H1 (cell line): ENCODE data around the gene PHF13. TPM values are rescaled to one million over a fixed set of nuclear protein-coding genes. Genes with fewer than 3 reads are reported as not detected.

Source experiments
- ATF2 ChIP-seq: IDR thresholded peaks from 2 replicates; pipeline ENCODE4 v1.6.1; 2012; ENCODE audit warnings: low read length, inconsistent platforms
- CBX8 ChIP-seq: fragments of 300-800, 300-1000 bp; sonication (generic); IDR thresholded peaks from 2 replicates; pipeline ENCODE4 v1.7.1; 2016; ENCODE audit warnings: low read depth, low read length, borderline replicate concordance
- EGR1 ChIP-seq: IDR thresholded peaks from 2 replicates; pipeline ENCODE4 v1.6.1; 2011; ENCODE audit warnings: low read depth, low read length, borderline replicate concordance
- KDM4A ChIP-seq: IDR thresholded peaks from one replicate; pipeline ENCODE4 v1.7.1; 2012; ENCODE audit warnings: low read depth, mild to moderate bottlenecking, moderate library complexity, low read length, inconsistent platforms; ENCODE audit not compliant: severe bottlenecking
- POLR2A ChIP-seq, 2 experiments: IDR thresholded peaks; 1 replicate in 1 of 2; 2 replicates in 1 of 2; pipeline ENCODE4 v1.6.1; 2011; ENCODE audit warnings: low read depth in 2 of 2, low read length in 2 of 2, mild to moderate bottlenecking in 2 of 2; ENCODE audit errors: control extremely low read depth in 1 of 2
- SAP30 ChIP-seq: fragments of 300-600 bp; sonication (generic); IDR thresholded peaks from 2 replicates; pipeline ENCODE4 v1.7.1; 2012; ENCODE audit warnings: low read length, moderate library complexity, mild to moderate bottlenecking, inconsistent platforms; ENCODE audit not compliant: insufficient read depth, insufficient replicate concordance
- TAF7 ChIP-seq: optimal IDR thresholded peaks from 2 replicates; pipeline ENCODE3; 2011; ENCODE audit warnings: low read depth, mild to moderate bottlenecking, inconsistent platforms, low read length, moderate library complexity, borderline replicate concordance
- polyA plus RNA-seq, 7 experiments: library from polyadenylated mRNA; depleted of rRNA in 3 of 7; stranded (reverse) in 5 of 7; unstranded in 2 of 7; fragments of >200 nt in 5 of 7; fragments of 200-250 nt in 2 of 7; gene quantifications; 1 replicate in 5 of 7; 2 replicates in 1 of 7; 4 replicates in 1 of 7; pipeline versions ENCODE4 v1.2.1 to v1.2.3, GENCODE V29; 2011 to 2013; ENCODE audit warnings: missing spikeins in 2 of 7, mixed read lengths in 2 of 7
- total RNA-seq: library from RNA; stranded (reverse); fragmentation: NEBNext Ultra II Directional; extraction: Animal tissue kit (Norgen Biotek cat#: 25700); gene quantifications from 2 replicates; pipeline ENCODE4 v1.2.1, GENCODE V29; 2021

The PHF13 gene
- total and polyA plus RNA-seq, 2 of the 8 experiments (the other 6 are each of a cell fraction or from before 2014, with no cell fraction given) = 11.7 to 39.6 TPM

GRCh38 chr1:6603238-6603914 is 10.2 kb upstream of the PHF13 start (continued):
- TF ChIP-seq ATF2 (no peak), KDM4A (no peak), POLR2A (IDR thresholded peaks at IDR 0.05; ENCODE audit: control extremely low read depth in 1 of 2, low read depth in 2 of 2, low read length in 2 of 2) (peak in 1 of 2 experiments; percentile 15; a peak in 1 of 3 replicates), SAP30 (peak; percentile 11), TAF7 (peak; percentile 15), EGR1 (no peak), CBX8 (no peak)
- TF ChIP-seq, all 59 proteins: peak for 6
